ENCODE data around the gene DIP2C.
"Not testable (repeated sequence)": the region's sequence is repeated elsewhere in the genome, so short reads cannot be mapped to it uniquely, and the experiment has no call there.

The DIP2C gene

GRCh38 chr10:593421-593820 lies 96.0 kb downstream of the DIP2C start:
- DNase-seq: no peak

- DNase-seq: no peak
Observed at GRCh38 chr10:593016-593415, 96.5 kb downstream of the DIP2C start.

- DNase-seq: no peak
Observed at GRCh38 chr10:591646-592045, 97.8 kb downstream of the DIP2C start.

GRCh38 chr10:590721-591120 lies 98.7 kb downstream of the DIP2C start:
- no peak for DNase-seq

- no peak for DNase-seq
Observed at GRCh38 chr10:589961-590680, 99.3 kb downstream of the DIP2C start.

- no peak for DNase-seq
Observed at GRCh38 chr10:588246-589165, 101.0 kb downstream of the DIP2C start.

GRCh38 chr10:586716-587115 lies 102.8 kb downstream of the DIP2C start:
- no peak for DNase-seq

- no peak for DNase-seq
Observed at GRCh38 chr10:586151-586550, 103.3 kb downstream of the DIP2C start.

GRCh38 chr10:585502-585901 lies 104.0 kb downstream of the DIP2C start:
- no peak for DNase-seq

- DNase-seq: not testable (repeated sequence)
Observed at GRCh38 chr10:584497-585290, 104.8 kb downstream of the DIP2C start.

- DNase-seq: no peak
Observed at GRCh38 chr10:583433-583832, 106.0 kb downstream of the DIP2C start.

GRCh38 chr10:581776-582330 lies 107.6 kb downstream of the DIP2C start:
- no peak for DNase-seq

GRCh38 chr10:580778-581177 lies 108.7 kb downstream of the DIP2C start:
- DNase-seq: no peak

- DNase-seq: no peak
Observed at GRCh38 chr10:576130-576465, 113.4 kb downstream of the DIP2C start.

- no peak for DNase-seq
Observed at GRCh38 chr10:575402-576129, 113.9 kb downstream of the DIP2C start.

GRCh38 chr10:572696-573095 lies 116.8 kb downstream of the DIP2C start:
- DNase-seq: no peak

GRCh38 chr10:571688-572451 lies 117.6 kb downstream of the DIP2C start:
- DNase-seq: no peak

- no peak for DNase-seq
Observed at GRCh38 chr10:571166-571565, 118.3 kb downstream of the DIP2C start.

- no peak for DNase-seq
Observed at GRCh38 chr10:570628-571163, 118.8 kb downstream of the DIP2C start.

- no peak for DNase-seq
Observed at GRCh38 chr10:569961-570627, 119.4 kb downstream of the DIP2C start.

GRCh38 chr10:568848-569247 lies 120.6 kb downstream of the DIP2C start:
- no peak for DNase-seq
